GM18508 (cell line): ENCODE measurements around the gene CERS6.
A peak's percentile ranks its signal among the peaks of the same experiment; 100 is the strongest.

Source experiments
- ATAC-seq: cut with Tn5 transposase; IDR thresholded peaks from one replicate; pipeline ENCODE4 v1.9.1; 2021; ENCODE audit warnings: moderate number of reproducible peaks; ENCODE audit not compliant: insufficient read depth, unreplicated experiment

The CERS6 gene

DNA sequence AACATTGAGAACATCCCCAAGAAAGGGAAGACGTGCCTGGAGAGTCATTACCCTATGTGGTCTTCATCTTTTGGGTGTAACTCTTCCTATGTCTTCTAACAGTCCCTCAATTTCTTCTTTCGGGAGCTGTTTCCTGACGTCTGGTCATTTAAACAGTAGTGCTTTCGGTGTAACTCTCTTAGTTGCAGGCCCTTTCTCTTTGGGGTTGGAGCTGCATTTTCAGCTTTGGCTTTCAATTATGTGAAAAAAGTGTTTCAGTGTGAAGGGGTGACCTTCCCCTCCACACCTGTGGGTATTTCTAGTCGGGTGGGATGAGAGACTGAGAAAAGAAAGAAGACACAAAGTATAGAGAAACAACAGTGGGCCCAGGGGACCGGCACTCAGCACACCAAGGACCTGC lies 105.9 kb downstream of the CERS6 start:
- ATAC-seq, result no peak

GRCh38 chr2:168562971-168563370 lies 106.9 kb downstream of the CERS6 start:
- ATAC-seq, result no peak

- ATAC-seq, result no peak
Measured at GRCh38 chr2:168564641-168565040, 108.6 kb downstream of the CERS6 start.

DNA sequence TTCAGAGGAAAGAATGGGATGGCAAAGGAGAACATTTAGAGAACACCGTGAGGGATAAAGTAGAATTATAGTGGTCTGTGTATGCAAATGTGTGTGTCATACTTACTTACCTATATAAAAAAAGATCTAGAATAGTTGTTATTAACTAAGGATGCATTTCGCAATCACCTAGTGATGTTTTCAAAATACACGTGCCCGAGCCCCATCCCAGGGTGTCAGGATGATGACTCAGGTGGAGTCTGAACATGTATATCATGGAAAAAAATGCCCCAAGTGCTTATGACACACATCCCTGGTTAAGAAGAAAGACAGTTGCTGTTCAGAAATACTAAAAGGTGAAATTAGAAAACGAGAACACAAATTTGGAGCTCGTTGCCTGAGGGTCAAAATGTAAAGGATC lies 109.0 kb downstream of the CERS6 start:
- no peak for ATAC-seq

- no peak for ATAC-seq
Measured at GRCh38 chr2:168565512-168565911, 109.4 kb downstream of the CERS6 start.

GRCh38 chr2:168566974-168567665 lies 111.0 kb downstream of the CERS6 start:
- ATAC-seq, result no peak

- no peak for ATAC-seq
Measured at GRCh38 chr2:168567836-168568235, 111.8 kb downstream of the CERS6 start.

GRCh38 chr2:168568476-168569267 lies 112.6 kb downstream of the CERS6 start:
- ATAC-seq, result no peak

- no peak for ATAC-seq
Measured at GRCh38 chr2:168571061-168571460, 115.0 kb downstream of the CERS6 start.

- ATAC-seq, result no peak
Measured at GRCh38 chr2:168573128-168573903, 117.2 kb downstream of the CERS6 start.

DNA sequence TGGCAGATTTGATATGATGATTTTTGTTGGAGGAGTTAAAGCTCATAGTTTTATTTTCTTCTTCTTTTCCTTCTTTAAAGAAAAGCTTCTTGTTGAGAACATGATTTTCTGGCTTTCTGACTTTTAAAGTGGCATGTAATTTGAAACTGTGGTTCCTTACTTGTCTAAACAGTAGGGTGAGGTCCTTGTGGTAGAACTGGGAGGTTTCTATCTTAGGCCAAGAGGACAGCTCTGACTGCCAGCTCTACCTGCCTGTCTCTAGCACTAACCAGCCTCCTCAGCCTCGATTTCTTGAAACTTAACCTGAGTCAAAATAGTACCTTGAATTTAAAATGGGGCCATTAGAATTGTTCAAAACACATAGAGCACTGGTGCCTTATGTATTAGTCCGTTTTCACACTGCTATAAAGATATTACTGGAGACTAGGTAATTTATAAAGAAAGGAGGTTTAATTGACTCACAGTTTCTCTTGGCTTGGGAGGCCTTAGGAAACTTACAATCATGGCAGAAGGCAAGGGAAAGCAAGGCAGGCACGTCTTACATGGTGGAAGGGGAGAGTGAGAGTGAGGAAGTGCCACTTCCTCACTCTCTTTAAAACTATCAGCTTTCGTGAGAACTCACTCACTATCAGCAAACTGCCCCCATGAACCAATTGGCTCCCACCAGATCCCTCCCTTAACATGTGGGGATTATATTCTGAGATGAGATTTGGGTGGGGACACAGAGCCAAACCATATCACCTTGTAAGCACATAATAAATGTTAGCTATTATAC lies 119.0 kb downstream of the CERS6 start:
- ATAC-seq, result no peak

GRCh38 chr2:168577885-168578284 lies 121.8 kb downstream of the CERS6 start:
- no peak for ATAC-seq

DNA sequence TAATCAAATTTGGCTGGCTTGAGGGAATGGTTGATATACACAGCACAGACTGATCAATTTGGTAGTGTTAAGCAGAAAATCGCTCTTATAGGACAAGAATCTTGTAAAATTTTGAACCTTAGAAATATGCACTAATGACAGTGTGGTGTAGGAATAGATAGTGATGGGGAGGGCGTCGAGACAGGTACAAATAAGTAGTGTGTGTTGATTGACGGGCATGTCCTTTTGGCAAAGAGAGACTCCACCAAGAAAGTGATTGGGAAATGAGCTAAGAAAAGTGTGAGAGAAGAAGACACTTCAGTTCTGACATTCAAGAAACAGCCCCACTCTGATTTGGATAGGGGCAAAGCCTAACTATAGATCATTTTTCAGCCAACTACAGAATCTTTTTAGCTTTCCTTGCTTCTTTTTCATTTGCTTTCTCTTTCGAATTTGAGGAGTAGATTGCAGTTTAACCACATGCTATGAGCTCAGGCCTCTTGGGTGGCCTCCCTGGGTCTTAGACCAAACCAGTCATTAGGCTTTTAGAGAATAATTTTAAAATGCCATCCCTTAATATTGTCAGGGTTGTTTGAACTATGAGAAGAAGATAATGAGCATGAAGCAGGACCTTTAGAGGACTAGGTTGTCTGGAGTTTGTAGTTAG lies 127.1 kb downstream of the CERS6 start:
- ATAC-seq, result peak; percentile 42

DNA sequence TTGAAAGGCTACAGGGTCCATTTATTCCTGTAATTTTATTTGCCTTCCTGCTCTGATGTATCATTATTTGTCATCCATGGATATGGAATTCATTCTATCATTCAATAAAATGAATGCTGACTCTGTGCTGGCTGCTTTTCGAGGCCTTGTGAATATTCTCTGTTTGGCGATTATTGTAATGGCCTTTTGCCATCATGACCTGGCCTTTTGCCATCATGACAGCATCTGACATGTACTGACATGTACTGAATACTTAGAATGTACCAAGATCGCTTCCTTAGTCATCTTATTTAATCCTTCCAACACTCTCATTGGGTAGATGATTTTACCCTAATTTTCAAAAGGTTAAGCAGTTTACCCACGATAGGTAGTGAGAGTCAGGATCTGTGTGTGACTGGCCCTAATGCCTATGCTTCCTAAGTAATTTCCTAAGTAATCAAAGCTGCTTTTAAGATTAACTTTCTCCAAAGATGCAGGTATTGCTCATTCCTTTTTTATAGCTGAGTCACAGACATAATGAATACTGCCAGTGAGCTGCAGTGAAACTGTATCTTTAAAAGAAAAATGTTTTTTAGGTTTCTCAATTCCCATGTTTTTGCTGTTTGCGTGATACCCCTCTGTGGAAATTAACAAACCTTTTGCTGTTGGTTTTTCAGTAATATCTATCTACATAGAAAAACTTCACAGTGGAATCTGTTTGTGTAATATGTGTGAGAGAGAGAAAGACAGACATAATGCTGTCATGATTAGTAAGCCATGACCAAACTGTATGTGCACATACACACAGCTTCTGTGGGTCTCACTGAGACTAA lies 127.8 kb downstream of the CERS6 start:
- no peak for ATAC-seq

DNA sequence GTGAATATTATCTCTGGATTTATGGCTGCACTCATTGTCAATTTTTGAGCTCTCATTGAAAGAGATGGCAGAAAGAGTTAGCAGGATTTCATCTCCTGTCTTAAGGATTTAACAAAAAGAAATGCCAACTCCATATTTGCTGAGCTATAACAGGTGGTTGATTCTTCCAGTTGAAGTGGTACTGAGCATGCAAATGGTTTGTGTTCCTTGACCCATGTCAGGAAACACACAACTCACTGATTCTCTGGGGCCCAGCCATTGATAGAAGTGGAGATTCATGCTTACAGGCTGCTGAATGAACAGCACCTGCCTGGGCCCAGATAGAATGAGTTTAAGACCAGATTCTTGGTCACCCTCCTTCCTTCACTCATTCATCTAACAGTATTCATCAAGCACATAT lies 128.8 kb downstream of the CERS6 start:
- no peak for ATAC-seq

DNA sequence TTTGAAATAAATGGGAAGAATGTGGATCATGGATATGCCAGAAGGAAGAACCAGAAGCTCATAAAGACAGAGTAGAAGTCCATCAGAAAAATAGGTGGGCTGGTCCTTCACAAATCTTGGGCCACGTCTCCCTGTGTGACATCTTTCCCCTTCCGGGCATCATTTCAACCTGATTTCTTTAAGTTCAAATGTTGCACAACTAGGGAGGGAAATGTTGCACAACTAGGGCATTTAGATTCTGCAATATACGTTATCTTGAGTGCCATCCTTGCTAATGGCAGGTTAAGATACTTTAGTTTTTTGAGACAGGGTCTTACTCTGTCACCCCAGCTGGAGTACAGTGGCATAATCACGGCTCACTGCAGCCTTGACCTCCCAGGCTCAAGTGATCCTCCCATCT lies 129.6 kb downstream of the CERS6 start:
- no peak for ATAC-seq

DNA sequence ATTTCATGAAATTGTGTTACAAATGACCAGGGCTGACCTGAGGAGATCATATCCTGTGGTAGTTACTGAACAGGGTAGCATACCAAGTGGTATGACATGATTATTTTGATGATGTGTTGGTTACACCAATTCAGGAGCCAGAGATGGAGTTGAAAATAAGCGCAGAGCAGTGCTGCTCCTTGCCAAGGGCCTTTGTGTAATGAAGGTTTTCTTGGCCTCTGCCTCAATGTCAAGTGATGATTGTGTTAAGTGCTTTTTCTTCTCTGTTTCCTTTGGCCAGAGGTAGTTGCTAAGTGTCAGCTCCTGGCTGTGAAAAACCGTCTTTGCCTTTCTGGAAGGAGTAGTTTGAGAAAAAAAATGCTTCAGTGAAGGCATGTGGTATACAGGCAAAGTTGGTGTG lies 131.2 kb downstream of the CERS6 start:
- ATAC-seq, result no peak

DNA sequence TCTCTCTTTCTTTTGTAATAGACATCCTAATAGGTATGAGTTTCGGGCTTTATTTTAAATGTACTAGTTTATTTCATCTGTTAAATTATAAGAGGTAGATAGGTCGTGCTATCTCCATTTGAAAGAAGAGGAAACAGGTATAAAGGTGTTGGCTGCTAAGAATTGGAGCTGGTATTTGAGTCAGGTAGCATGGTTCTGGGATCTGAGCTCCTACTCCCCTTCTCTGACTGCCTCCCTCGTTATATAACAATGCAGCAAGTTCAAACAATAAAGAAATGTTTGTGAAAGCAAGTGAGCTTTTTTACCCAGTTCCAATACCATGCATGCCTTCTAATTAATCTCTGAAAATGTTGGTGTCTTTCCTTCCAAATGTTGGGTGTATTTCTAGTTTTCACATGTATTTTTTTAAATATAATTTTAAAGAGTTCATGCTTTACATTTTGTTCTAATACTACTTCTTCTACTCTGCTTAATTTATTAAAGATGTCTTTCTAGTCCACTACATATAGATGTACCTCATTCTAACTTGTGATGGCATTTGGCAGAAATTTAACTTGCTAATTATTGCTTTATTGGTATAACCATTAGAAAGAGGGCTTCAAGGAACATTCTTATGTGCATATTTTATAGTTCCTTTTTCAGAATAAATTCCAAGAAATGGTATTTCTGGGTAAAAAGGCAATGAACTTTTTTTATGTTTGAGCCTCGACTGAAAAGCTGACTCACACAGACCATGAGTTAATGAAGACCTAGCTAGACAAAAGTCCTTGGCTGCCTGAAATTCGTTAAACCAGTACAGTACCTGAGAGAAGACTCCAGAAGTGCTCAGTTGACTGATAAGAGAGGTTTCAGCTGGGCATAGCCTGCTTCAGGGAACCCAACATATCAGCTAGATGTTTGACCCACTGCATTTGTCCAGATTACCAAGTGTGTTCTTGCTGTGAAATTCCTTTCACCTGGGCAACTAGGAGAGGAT lies 133.5 kb downstream of the CERS6 start:
- ATAC-seq, result no peak
